NCI-H510A (cell line): Measurements from ENCODE around the gene TNFRSF6B.

Experiments
- DNase-seq: peaks from one replicate; lab custom pipeline; 2025; lab: John Stamatoyannopoulos, UW

The TNFRSF6B gene

GRCh38 chr20:63686094-63686491 is 10.4 kb upstream of the TNFRSF6B start:
- no peak for DNase-seq

- DNase-seq, result no peak
Measured at GRCh38 chr20:63686492-63687321, 9.7 kb upstream of the TNFRSF6B start.

GRCh38 chr20:63687419-63688178 is 8.9 kb upstream of the TNFRSF6B start:
- DNase-seq, result no peak

GRCh38 chr20:63688228-63689045 is 8.0 kb upstream of the TNFRSF6B start:
- DNase-seq, result no peak

GRCh38 chr20:63689046-63690002 is 7.1 kb upstream of the TNFRSF6B start:
- DNase-seq, result no peak

GRCh38 chr20:63690003-63690897 is 6.2 kb upstream of the TNFRSF6B start:
- no peak for DNase-seq

- DNase-seq, result no peak
Measured at GRCh38 chr20:63690898-63691710, 5.3 kb upstream of the TNFRSF6B start.

GRCh38 chr20:63691711-63692435 is 4.6 kb upstream of the TNFRSF6B start:
- DNase-seq, result no peak

GRCh38 chr20:63692436-63693082 is 3.9 kb upstream of the TNFRSF6B start:
- no peak for DNase-seq

GRCh38 chr20:63693083-63693732 is 3.2 kb upstream of the TNFRSF6B start:
- DNase-seq, result no peak

- no peak for DNase-seq
Measured at GRCh38 chr20:63693733-63694583, 2.5 kb upstream of the TNFRSF6B start.

- DNase-seq, result no peak
Measured at GRCh38 chr20:63694584-63695423, 1.6 kb upstream of the TNFRSF6B start.

GRCh38 chr20:63695424-63696305 is 787 bp upstream of the TNFRSF6B start:
- DNase-seq, result no peak

- no peak for DNase-seq
Measured at GRCh38 chr20:63696306-63696627, 185 bp upstream of the TNFRSF6B start.

GRCh38 chr20:63697357-63697867 is 960 bp downstream of the TNFRSF6B start:
- DNase-seq, result no peak
